K562 (cell line): ENCODE measurements around the gene TNRC6B. TPM values are rescaled to one million over a fixed set of nuclear protein-coding genes. Genes with fewer than 3 reads are reported as not detected.

Experiments
- ATAC-seq: fragments of 200-7000 bp; cut with Tn5 transposase; 3 replicates; pipeline ENCODE4 v1.9.1; 2020; ENCODE audit warnings: moderate library complexity
- BruUV-seq: library from RNA; stranded (reverse); fragments of 400-500 nt; replicated peaks from 2 replicates; lab custom pipeline; 2021; lab: Mats Ljungman, UMichigan
- CTCF ChIA-PET: fragments of 300-600 bp; formaldehyde crosslinking; extraction: SDS; loops from one replicate; lab custom pipeline; 2021; ENCODE audit warnings: low intra/inter-chr PET ratio; lab: Yijun Ruan, JAX
- POLR2A ChIA-PET: fragments of 300-600, 350-650 bp; sonication (Branson Sonifier 250); formaldehyde crosslinking; extraction: SDS; loops from one replicate; lab custom pipeline; 2021; ENCODE audit warnings: antibody characterized with exemption, inconsistent platforms; lab: Yijun Ruan, JAX
- DNase-seq, 4 experiments: peaks; one replicate each; pipeline versions ENCODE4 v3.0.0 to v3.0.0-alpha.2; 2011 to 2018; ENCODE audit warnings: low spot score in 3 of 4, mixed read lengths in 3 of 4; ENCODE audit errors: extremely low read depth in 1 of 4
- FAIRE-seq: peaks from 2 replicates; lab custom pipeline; 2011; peaks lifted over from hg19 to GRCh38; lab: Jason Lieb, UNC
- H2AFZ ChIP-seq: 2 replicates; pipeline ENCODE4 v1.6.0; 2011; ENCODE audit warnings: low read depth, low read length, control low read depth, inconsistent platforms
- H3K27ac ChIP-seq: fragments of 200-600 bp; 3 replicates; pipeline ENCODE4 v1.8.0; 2011; ENCODE audit warnings: low read depth, mild to moderate bottlenecking, control low read depth, inconsistent platforms, low read length, moderate library complexity, mixed read lengths; ENCODE audit errors: extremely low read depth
- H3K27me3 ChIP-seq, 2 experiments: fragments of 300-600 bp in 1 of 2; 2 replicates in 1 of 2; 3 replicates in 1 of 2; pipeline versions ENCODE4 v1.6.0 to v1.8.0; 2011; ENCODE audit warnings: inconsistent platforms in 2 of 2, low read length in 2 of 2, mild to moderate bottlenecking in 1 of 2, mixed read lengths in 1 of 2, moderate library complexity in 1 of 2; ENCODE audit not compliant: control insufficient read depth in 2 of 2, insufficient read depth in 2 of 2
- H3K36me3 ChIP-seq: fragments of 300-600 bp; 3 replicates; pipeline ENCODE4 v1.8.0; 2011; ENCODE audit warnings: mild to moderate bottlenecking, low read length, inconsistent platforms; ENCODE audit not compliant: control insufficient read depth, insufficient read depth
- H3K4me1 ChIP-seq, 2 experiments: fragments of 200-600 bp in 1 of 2; replicated peaks in 1 of 2; 2 replicates in 1 of 2; 3 replicates in 1 of 2; pipeline versions ENCODE4 v1.5.1 to v1.8.0; 2011; ENCODE audit warnings: inconsistent platforms in 2 of 2, low read length in 2 of 2, mild to moderate bottlenecking in 1 of 2, mixed read lengths in 1 of 2, moderate library complexity in 1 of 2; ENCODE audit not compliant: control insufficient read depth in 2 of 2, insufficient read depth in 2 of 2
- H3K4me2 ChIP-seq: 2 replicates; pipeline ENCODE4 v1.6.1; 2011; ENCODE audit warnings: low read length, control low read depth, inconsistent platforms, mixed read lengths; ENCODE audit not compliant: insufficient read depth
- H3K4me3 ChIP-seq: fragments of 200-600 bp; sonication (generic), shearing (Covaris generic); 2 replicates; pipeline ENCODE4 v1.5.1; 2016; ENCODE audit warnings: control low read depth, inconsistent platforms
- H3K79me2 ChIP-seq: fragments of 200-600 bp; 3 replicates; pipeline ENCODE4 v1.8.0; 2011; ENCODE audit warnings: low read length, inconsistent platforms; ENCODE audit not compliant: control insufficient read depth, insufficient read depth
- H3K9ac ChIP-seq, 2 experiments: 2 replicates each; pipeline versions ENCODE4 v1.6.0 to v1.6.1; 2011; ENCODE audit warnings: low read depth in 2 of 2, low read length in 2 of 2, control low read depth in 1 of 2, inconsistent platforms in 1 of 2, mild to moderate bottlenecking in 1 of 2, mixed read lengths in 1 of 2; ENCODE audit not compliant: insufficient read depth in 1 of 2
- H3K9me1 ChIP-seq: one replicate; pipeline ENCODE4 v1.6.0; 2011; ENCODE audit warnings: inconsistent platforms, mild to moderate bottlenecking, low read length, moderate library complexity; ENCODE audit not compliant: control insufficient read depth, insufficient read depth
- H3K9me3 ChIP-seq: replicated peaks from 2 replicates; pipeline ENCODE4 v1.5.1; 2011; ENCODE audit warnings: low read depth, low read length, inconsistent platforms; ENCODE audit not compliant: control insufficient read depth, insufficient read depth
- H4K20me1 ChIP-seq: replicated peaks from 2 replicates; pipeline ENCODE4 v1.6.1; 2011; ENCODE audit warnings: low read length, inconsistent platforms, mixed read lengths; ENCODE audit not compliant: control insufficient read depth, insufficient read depth
- ELF4 ChIP-seq: fragments of 450-650 bp; formaldehyde crosslinking; IDR thresholded peaks from 2 replicates; pipeline ENCODE4 v1.4.0; 2022; ENCODE audit warnings: missing genetic modification characterization
- EWSR1 ChIP-seq: fragments of 450-650 bp; IDR thresholded peaks from 2 replicates; pipeline ENCODE4 v1.6.1; 2018; ENCODE audit warnings: borderline replicate concordance, mild to moderate bottlenecking, low read depth, moderate library complexity; ENCODE audit not compliant: partially characterized antibody
- MCM3 ChIP-seq: fragments of 450-650 bp; IDR thresholded peaks from 2 replicates; pipeline ENCODE4 v1.6.1; 2016
- OTX1 ChIP-seq: fragments of 450-650 bp; formaldehyde crosslinking; IDR thresholded peaks from 2 replicates; pipeline ENCODE4 v1.4.0; 2022; ENCODE audit warnings: mild to moderate bottlenecking
- RBM15 ChIP-seq: fragments of 200-400 bp; formaldehyde crosslinking; IDR thresholded peaks from 2 replicates; pipeline ENCODE4 v1.6.1; 2018; ENCODE audit warnings: mild to moderate bottlenecking, low read length, moderate library complexity; ENCODE audit not compliant: insufficient read depth
- STAG1 ChIP-seq: sonication (generic); formaldehyde crosslinking; IDR thresholded peaks from 2 replicates; pipeline ENCODE4 v1.5.0; 2020; ENCODE audit warnings: missing genetic modification reagents, borderline replicate concordance
- TGIF2 ChIP-seq: sonication (generic); formaldehyde crosslinking; IDR thresholded peaks from 2 replicates; pipeline ENCODE4 v1.8.1; 2022; ENCODE audit warnings: mild to moderate bottlenecking, missing genetic modification reagents, moderate library complexity
- ZNF124 ChIP-seq: sonication (generic); formaldehyde crosslinking; IDR thresholded peaks from 2 replicates; pipeline ENCODE4 v1.8.1; 2022; ENCODE audit warnings: missing genetic modification reagents
- ZNF184 ChIP-seq: sonication (generic); formaldehyde crosslinking; IDR thresholded peaks from 2 replicates; pipeline ENCODE4 v1.5.0; 2020; ENCODE audit warnings: missing genetic modification reagents
- WGBS: fragments of 100-300 bp; shearing (Covaris generic); methylation state at CpG from one replicate; pipeline ENCODE4 v1.1.6; 2016; ENCODE audit warnings: low coverage, mixed read lengths; ENCODE audit not compliant: insufficient coverage; ENCODE audit errors: missing lambda C conversion rate; 5-methylcytosine and 5-hydroxymethylcytosine counted together
- in situ Hi-C: fragments of 300-500 bp; cut with MboI; formaldehyde crosslinking; loops from 4 replicates; pipeline ENCODE4 v1.15.0; 2018; ENCODE audit warnings: inconsistent platforms, mixed read lengths
- intact Hi-C: fragments of 100-400 bp; cut with micrococcal nuclease; formaldehyde crosslinking; loops from 2 replicates; pipeline ENCODE4 v1.14.2; 2022
- polyA plus RNA-seq, 8 experiments: library from polyadenylated mRNA; depleted of rRNA in 4 of 8; stranded (reverse) in 5 of 8; unstranded in 3 of 8; fragments of >200 nt; fragmentation: Nextera tagmentation in 2 of 8; fragmentation: Illumina TruSeq in 1 of 8; extraction: Ambion mirVana in 2 of 8; extraction: Trizol in 1 of 8; gene quantifications; 2 replicates each; pipeline versions ENCODE4 v1.2.1 to v1.2.3, GENCODE V29; 2011 to 2014; ENCODE audit warnings: inconsistent platforms in 1 of 8, missing spikeins in 1 of 8
- total RNA-seq, 7 experiments: library from RNA; depleted of rRNA in 6 of 7; stranded (reverse); fragments of >200 nt in 6 of 7; fragmentation: Illumina TruSeq in 2 of 7; extraction: Trizol in 2 of 7; gene quantifications; 2 replicates each; pipeline versions ENCODE4 v1.2.1 to v1.2.3, GENCODE V29; 2011 to 2021; ENCODE audit warnings: low replicate concordance in 1 of 7
- TF ChIP-seq, protein P1 (sequence below), 3 experiments: fragments of 200-800 bp in 1 of 3; sonication (Bioruptor generic) in 1 of 3; sonication (generic) in 1 of 3; formaldehyde crosslinking in 1 of 3; IDR thresholded peaks; 2 replicates each; pipeline versions ENCODE4 v1.6.1 to v1.8.0; 2016 to 2022; ENCODE audit warnings: mild to moderate bottlenecking in 2 of 3, missing compliant biosample characterization in 2 of 3, missing genetic modification characterization in 2 of 3, missing genetic modification reagents in 1 of 3
- TF ChIP-seq, protein P2 (sequence below), 2 experiments: fragments of 450-650 bp in 1 of 2; sonication (generic) in 1 of 2; formaldehyde crosslinking in 1 of 2; IDR thresholded peaks in 1 of 2; conservative IDR thresholded peaks in 1 of 2; 2 replicates each; pipeline versions ENCODE4 v1.6.1 to v1.8.1; 2016 to 2023; ENCODE audit warnings: mild to moderate bottlenecking in 2 of 2, moderate library complexity in 2 of 2, inconsistent platforms in 1 of 2, missing genetic modification reagents in 1 of 2
- TF ChIP-seq, protein P3 (sequence below): sonication (generic); formaldehyde crosslinking; IDR thresholded peaks from 2 replicates; pipeline ENCODE4 v1.8.0; 2023; ENCODE audit warnings: missing genetic modification reagents, mild to moderate bottlenecking, borderline replicate concordance
- TF ChIP-seq, protein P4 (sequence below): sonication (generic); formaldehyde crosslinking; IDR thresholded peaks from 2 replicates; pipeline ENCODE4 v1.8.1; 2022; ENCODE audit warnings: missing genetic modification reagents

Gene TNRC6B
- total and polyA plus RNA-seq, 9 of the 15 experiments (the other 6 are each of a cell fraction or from before 2014, with no cell fraction given), result 0.96 to 18.8 (median 10.8) TPM

DNA sequence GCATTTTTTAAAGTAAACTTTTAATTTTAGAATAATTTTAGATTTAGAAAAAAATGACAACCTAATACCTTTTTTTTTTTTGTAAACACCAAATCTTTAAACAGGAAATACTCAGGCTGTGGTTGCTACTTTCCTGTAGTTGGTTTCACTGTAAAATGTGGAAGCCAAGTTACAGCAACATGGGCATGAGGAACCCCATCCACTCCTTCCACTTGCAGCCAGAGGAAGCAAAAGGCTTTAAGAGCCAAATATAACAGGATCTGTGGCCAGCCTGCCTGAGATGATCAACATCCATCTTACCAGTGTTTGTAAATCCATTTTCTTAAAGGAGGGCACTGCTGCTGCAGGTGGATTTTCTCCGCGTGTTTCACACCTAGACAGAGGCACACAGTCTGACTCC lies 66.2 kb downstream of the TNRC6B start:
- WGBS, result no CpG with 5 or more reads among the region's 2 CpGs
- BruUV-seq, result no TSS peak
- Histone ChIP-seq H3K4me2 (no peak overlapping the region), H3K4me3 (no peak overlapping the region), H2AFZ (no peak overlapping the region), H3K9me1 (no peaks in the 10 kb centered on the region), H3K27me3 (no peaks in the 10 kb centered on the region), H4K20me1 (peaks cover 6% of the 10 kb centered on the region), H3K79me2 (peaks cover 32% of the 10 kb centered on the region), H3K9me3 (no peaks in the 10 kb centered on the region), H3K4me1 (peaks cover 0 to 8% of the 10 kb centered on the region in 2 experiments; a peak in 3 of 5 replicates), H3K36me3 (peaks cover 12% of the 10 kb centered on the region; the same call in 1 of the 3 replicates), H3K27ac (no peak overlapping the region), H3K9ac (no peak overlapping the region)
- ChIA-PET POLR2A (no interaction called here), CTCF (no interaction called here)
- DNase-seq (no peak), FAIRE-seq (no peak), ATAC-seq (no peak)
- in situ Hi-C loops, result no loop called here
- intact Hi-C loops, result no loop called here
- TF ChIP-seq, protein P1, sequence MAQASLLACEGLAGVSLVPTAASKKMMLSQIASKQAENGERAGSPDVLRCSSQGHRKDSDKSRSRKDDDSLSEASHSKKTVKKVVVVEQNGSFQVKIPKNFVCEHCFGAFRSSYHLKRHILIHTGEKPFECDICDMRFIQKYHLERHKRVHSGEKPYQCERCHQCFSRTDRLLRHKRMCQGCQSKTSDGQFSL (CRISPR knock-in tag; IDR thresholded peaks at IDR 0.05), result no peak
- TF ChIP-seq, protein P1 (tag; IDR thresholded peaks at IDR 0.05), result no peak
- TF ChIP-seq EWSR1, result no peak
- no peak for TF ChIP-seq OTX1
- no peak for TF ChIP-seq ZNF184 (CRISPR knock-in tag)
- TF ChIP-seq, protein P2, sequence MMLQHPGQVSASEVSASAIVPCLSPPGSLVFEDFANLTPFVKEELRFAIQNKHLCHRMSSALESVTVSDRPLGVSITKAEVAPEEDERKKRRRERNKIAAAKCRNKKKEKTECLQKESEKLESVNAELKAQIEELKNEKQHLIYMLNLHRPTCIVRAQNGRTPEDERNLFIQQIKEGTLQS (IDR thresholded peaks at IDR 0.05), result no peak
- TF ChIP-seq, protein P2 (CRISPR knock-in tag; conservative IDR thresholded peaks at IDR 0.05), result no peak
- no peak for TF ChIP-seq TGIF2 (CRISPR knock-in tag)
- no peak for TF ChIP-seq RBM15
- TF ChIP-seq MCM3, result no peak
- TF ChIP-seq, protein P3, sequence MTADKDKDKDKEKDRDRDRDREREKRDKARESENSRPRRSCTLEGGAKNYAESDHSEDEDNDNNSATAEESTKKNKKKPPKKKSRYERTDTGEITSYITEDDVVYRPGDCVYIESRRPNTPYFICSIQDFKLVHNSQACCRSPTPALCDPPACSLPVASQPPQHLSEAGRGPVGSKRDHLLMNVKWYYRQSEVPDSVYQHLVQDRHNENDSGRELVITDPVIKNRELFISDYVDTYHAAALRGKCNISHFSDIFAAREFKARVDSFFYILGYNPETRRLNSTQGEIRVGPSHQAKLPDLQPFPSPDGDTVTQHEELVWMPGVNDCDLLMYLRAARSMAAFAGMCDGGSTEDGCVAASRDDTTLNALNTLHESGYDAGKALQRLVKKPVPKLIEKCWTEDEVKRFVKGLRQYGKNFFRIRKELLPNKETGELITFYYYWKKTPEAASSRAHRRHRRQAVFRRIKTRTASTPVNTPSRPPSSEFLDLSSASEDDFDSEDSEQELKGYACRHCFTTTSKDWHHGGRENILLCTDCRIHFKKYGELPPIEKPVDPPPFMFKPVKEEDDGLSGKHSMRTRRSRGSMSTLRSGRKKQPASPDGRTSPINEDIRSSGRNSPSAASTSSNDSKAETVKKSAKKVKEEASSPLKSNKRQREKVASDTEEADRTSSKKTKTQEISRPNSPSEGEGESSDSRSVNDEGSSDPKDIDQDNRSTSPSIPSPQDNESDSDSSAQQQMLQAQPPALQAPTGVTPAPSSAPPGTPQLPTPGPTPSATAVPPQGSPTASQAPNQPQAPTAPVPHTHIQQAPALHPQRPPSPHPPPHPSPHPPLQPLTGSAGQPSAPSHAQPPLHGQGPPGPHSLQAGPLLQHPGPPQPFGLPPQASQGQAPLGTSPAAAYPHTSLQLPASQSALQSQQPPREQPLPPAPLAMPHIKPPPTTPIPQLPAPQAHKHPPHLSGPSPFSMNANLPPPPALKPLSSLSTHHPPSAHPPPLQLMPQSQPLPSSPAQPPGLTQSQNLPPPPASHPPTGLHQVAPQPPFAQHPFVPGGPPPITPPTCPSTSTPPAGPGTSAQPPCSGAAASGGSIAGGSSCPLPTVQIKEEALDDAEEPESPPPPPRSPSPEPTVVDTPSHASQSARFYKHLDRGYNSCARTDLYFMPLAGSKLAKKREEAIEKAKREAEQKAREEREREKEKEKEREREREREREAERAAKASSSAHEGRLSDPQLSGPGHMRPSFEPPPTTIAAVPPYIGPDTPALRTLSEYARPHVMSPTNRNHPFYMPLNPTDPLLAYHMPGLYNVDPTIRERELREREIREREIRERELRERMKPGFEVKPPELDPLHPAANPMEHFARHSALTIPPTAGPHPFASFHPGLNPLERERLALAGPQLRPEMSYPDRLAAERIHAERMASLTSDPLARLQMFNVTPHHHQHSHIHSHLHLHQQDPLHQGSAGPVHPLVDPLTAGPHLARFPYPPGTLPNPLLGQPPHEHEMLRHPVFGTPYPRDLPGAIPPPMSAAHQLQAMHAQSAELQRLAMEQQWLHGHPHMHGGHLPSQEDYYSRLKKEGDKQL (CRISPR knock-in tag), result no peak
- TF ChIP-seq STAG1 (CRISPR knock-in tag), result no peak
- TF ChIP-seq ZNF124 (CRISPR knock-in tag), result no peak
- TF ChIP-seq, protein P4, sequence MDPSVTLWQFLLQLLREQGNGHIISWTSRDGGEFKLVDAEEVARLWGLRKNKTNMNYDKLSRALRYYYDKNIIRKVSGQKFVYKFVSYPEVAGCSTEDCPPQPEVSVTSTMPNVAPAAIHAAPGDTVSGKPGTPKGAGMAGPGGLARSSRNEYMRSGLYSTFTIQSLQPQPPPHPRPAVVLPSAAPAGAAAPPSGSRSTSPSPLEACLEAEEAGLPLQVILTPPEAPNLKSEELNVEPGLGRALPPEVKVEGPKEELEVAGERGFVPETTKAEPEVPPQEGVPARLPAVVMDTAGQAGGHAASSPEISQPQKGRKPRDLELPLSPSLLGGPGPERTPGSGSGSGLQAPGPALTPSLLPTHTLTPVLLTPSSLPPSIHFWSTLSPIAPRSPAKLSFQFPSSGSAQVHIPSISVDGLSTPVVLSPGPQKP (CRISPR knock-in tag), result no peak
- TF ChIP-seq ELF4, result no peak
